Progenitor cell of endocrine pancreas (in vitro differentiated cells): Measurements from ENCODE around the gene PBX1. TPM values are rescaled to one million over a fixed set of nuclear protein-coding genes. Genes with fewer than 3 reads are reported as not detected.

Experiments
- DNase-seq: peaks from one replicate; pipeline ENCODE4 v3.0.0; 2021; ENCODE audit warnings: low spot score; ENCODE audit not compliant: unreplicated experiment
- H3K27ac Mint-ChIP-seq: 2 replicates; pipeline ENCODE4 v1.8.0; 2021; ENCODE audit warnings: mild to moderate bottlenecking, moderate library complexity, mixed read lengths
- H3K27me3 Mint-ChIP-seq: 2 replicates; pipeline ENCODE4 v1.8.0; 2021; ENCODE audit warnings: mixed read lengths
- H3K36me3 Mint-ChIP-seq: 2 replicates; pipeline ENCODE4 v1.8.0; 2022; ENCODE audit warnings: mixed read lengths; ENCODE audit not compliant: insufficient read depth
- H3K4me1 Mint-ChIP-seq: 2 replicates; pipeline ENCODE4 v1.8.0; 2021; ENCODE audit warnings: low read depth, mixed read lengths
- H3K4me3 Mint-ChIP-seq: 2 replicates; pipeline ENCODE4 v1.8.0; 2021; ENCODE audit warnings: low read depth, mild to moderate bottlenecking, moderate library complexity, mixed read lengths
- H3K9me3 Mint-ChIP-seq: 2 replicates; pipeline ENCODE4 v1.8.0; 2021; ENCODE audit warnings: low read depth, mixed read lengths
- CTCF ChIP-seq: fragments of 200-600 bp; sonication (generic); IDR thresholded peaks from one replicate; pipeline ENCODE4 v1.5.0; 2021; ENCODE audit warnings: antibody characterized with exemption, mild to moderate bottlenecking; ENCODE audit not compliant: unreplicated experiment
- total RNA-seq: library from RNA; stranded (reverse); gene quantifications from 2 replicates; pipeline ENCODE4 v1.2.1, GENCODE V29; 2021

Gene PBX1
- total RNA-seq, 1 donor from 2014 or later, result 205 TPM

GRCh38 chr1:164638492-164639202 lies 79.7 kb downstream of the PBX1 start:
- DNase-seq, result no peak
- peaks cover 47% of the 10 kb centered on the region for H3K4me1 Mint-ChIP-seq
- peaks cover 30% of the 10 kb centered on the region for H3K36me3 Mint-ChIP-seq
- no peaks in the 10 kb centered on the region for H3K27me3 Mint-ChIP-seq
- no peak overlapping the region for H3K4me3 Mint-ChIP-seq
- no peaks in the 10 kb centered on the region for H3K9me3 Mint-ChIP-seq
- no peak for TF ChIP-seq CTCF
- H3K27ac Mint-ChIP-seq, result peak overlapping the region; percentile 96

GRCh38 chr1:164640686-164641352 lies 81.8 kb downstream of the PBX1 start:
- DNase-seq, result no peak
- peaks cover 25% of the 10 kb centered on the region for H3K36me3 Mint-ChIP-seq
- H3K27me3 Mint-ChIP-seq, result no peaks in the 10 kb centered on the region

GRCh38 chr1:164641353-164641730 lies 82.4 kb downstream of the PBX1 start:
- Mint-ChIP-seq H3K4me3 (no peak overlapping the region), H3K27me3 (no peaks in the 10 kb centered on the region), H3K9me3 (no peaks in the 10 kb centered on the region), H3K27ac (no peak overlapping the region), H3K4me1 (peaks cover 28% of the 10 kb centered on the region), H3K36me3 (peaks cover 25% of the 10 kb centered on the region)
- DNase-seq, result no peak
- no peak for TF ChIP-seq CTCF

More at GRCh38 chr1:164640686-164641352, 81.8 kb downstream of the PBX1 start:
- peak overlapping the region; percentile 26 for H3K27ac Mint-ChIP-seq
- peaks cover 30% of the 10 kb centered on the region for H3K4me1 Mint-ChIP-seq
- no peak for TF ChIP-seq CTCF
- H3K4me3 Mint-ChIP-seq, result no peak overlapping the region
- H3K9me3 Mint-ChIP-seq, result no peaks in the 10 kb centered on the region

- no peaks in the 10 kb centered on the region for H3K27me3 Mint-ChIP-seq
- no peak for TF ChIP-seq CTCF
- DNase-seq, result no peak
- peaks cover 22% of the 10 kb centered on the region for H3K4me1 Mint-ChIP-seq
- H3K4me3 Mint-ChIP-seq, result no peak overlapping the region
- H3K36me3 Mint-ChIP-seq, result peaks cover 24% of the 10 kb centered on the region
- no peaks in the 10 kb centered on the region for H3K9me3 Mint-ChIP-seq
- no peak overlapping the region for H3K27ac Mint-ChIP-seq
Observed at GRCh38 chr1:164643018-164643417, 84.0 kb downstream of the PBX1 start.

GRCh38 chr1:164644268-164644667 lies 85.3 kb downstream of the PBX1 start:
- no peaks in the 10 kb centered on the region for H3K27me3 Mint-ChIP-seq
- H3K4me3 Mint-ChIP-seq, result no peak overlapping the region
- H3K27ac Mint-ChIP-seq, result no peak overlapping the region
- H3K36me3 Mint-ChIP-seq, result peaks cover 22% of the 10 kb centered on the region
- H3K9me3 Mint-ChIP-seq, result no peaks in the 10 kb centered on the region
- H3K4me1 Mint-ChIP-seq, result peaks cover 28% of the 10 kb centered on the region
- TF ChIP-seq CTCF, result no peak
- no peak for DNase-seq
